HepG2 (cell line): Measurements from ENCODE around the gene ARHGEF12. TPM values are rescaled to one million over a fixed set of nuclear protein-coding genes. Genes with fewer than 3 reads are reported as not detected.
A peak's percentile ranks its signal among the peaks of the same experiment; 100 is the strongest.

ENCODE experiments used
- AGO2 ChIP-seq: fragments of 200-400 bp; formaldehyde crosslinking; optimal IDR thresholded peaks from 2 replicates; pipeline ENCODE3; 2017; ENCODE audit warnings: mild to moderate bottlenecking, low read depth, low read length, moderate library complexity
- CBFB ChIP-seq: sonication (generic); formaldehyde crosslinking; IDR thresholded peaks from 2 replicates; pipeline ENCODE4 v1.4.0; 2020; ENCODE audit warnings: missing genetic modification reagents
- FOXC1 ChIP-seq: sonication (generic); formaldehyde crosslinking; IDR thresholded peaks from 2 replicates; pipeline ENCODE4 v1.8.0; 2022; ENCODE audit warnings: mild to moderate bottlenecking, missing genetic modification reagents, borderline replicate concordance
- FOXO4 ChIP-seq: sonication (generic); formaldehyde crosslinking; conservative IDR thresholded peaks from 2 replicates; pipeline ENCODE4 v1.8.1; 2023; ENCODE audit warnings: missing genetic modification reagents
- GABPB1 ChIP-seq: IDR thresholded peaks from 2 replicates; pipeline ENCODE4 v1.6.1; 2016; ENCODE audit warnings: mild to moderate bottlenecking, missing genetic modification reagents, moderate library complexity, missing compliant biosample characterization
- GATAD2A ChIP-seq: IDR thresholded peaks from 2 replicates; pipeline ENCODE4 v1.6.1; 2016
- GLMP ChIP-seq: sonication (generic); formaldehyde crosslinking; IDR thresholded peaks from 2 replicates; pipeline ENCODE4 v1.9.0; 2021; ENCODE audit warnings: missing genetic modification reagents, mild to moderate bottlenecking, borderline replicate concordance
- GPN1 ChIP-seq: sonication (generic); formaldehyde crosslinking; IDR thresholded peaks from 2 replicates; pipeline ENCODE4 v1.5.1; 2020; ENCODE audit warnings: missing genetic modification reagents, borderline replicate concordance
- HINFP ChIP-seq: sonication (generic); formaldehyde crosslinking; IDR thresholded peaks from 2 replicates; pipeline ENCODE4 v1.4.0; 2020; ENCODE audit warnings: low read depth, mild to moderate bottlenecking, missing genetic modification reagents
- NCOA1 ChIP-seq: sonication (generic); formaldehyde crosslinking; IDR thresholded peaks from 2 replicates; pipeline ENCODE4 v1.9.0; 2021; ENCODE audit warnings: missing genetic modification reagents
- NFRKB ChIP-seq: fragments of 450-650 bp; IDR thresholded peaks from 2 replicates; pipeline ENCODE4 v1.6.1; 2017
- PHF21A ChIP-seq: sonication (generic); formaldehyde crosslinking; IDR thresholded peaks from 2 replicates; pipeline ENCODE4 v1.5.0; 2020; ENCODE audit warnings: mild to moderate bottlenecking, missing genetic modification reagents
- POGZ ChIP-seq: sonication (generic); formaldehyde crosslinking; IDR thresholded peaks from 2 replicates; pipeline ENCODE4 v1.4.0; 2020; ENCODE audit warnings: mild to moderate bottlenecking, missing genetic modification reagents
- REL ChIP-seq: sonication (generic); formaldehyde crosslinking; conservative IDR thresholded peaks from 2 replicates; pipeline ENCODE4 v1.8.0; 2022; ENCODE audit warnings: mild to moderate bottlenecking, missing genetic modification reagents, moderate library complexity
- REXO4 ChIP-seq: sonication (generic); formaldehyde crosslinking; IDR thresholded peaks from 2 replicates; pipeline ENCODE4 v1.8.0; 2022; ENCODE audit warnings: missing genetic modification reagents, mild to moderate bottlenecking, borderline replicate concordance
- SP5 ChIP-seq: IDR thresholded peaks from 2 replicates; pipeline ENCODE4 v1.6.1; 2016; ENCODE audit warnings: low read depth, borderline replicate concordance
- TBX3 ChIP-seq: fragments of 450-650 bp; IDR thresholded peaks from 2 replicates; pipeline ENCODE4 v1.6.1; 2017; ENCODE audit warnings: antibody characterized with exemption, mild to moderate bottlenecking, inconsistent platforms, borderline replicate concordance
- THAP7 ChIP-seq: sonication (generic); formaldehyde crosslinking; IDR thresholded peaks from 2 replicates; pipeline ENCODE4 v1.8.1; 2023; ENCODE audit warnings: mild to moderate bottlenecking, missing genetic modification reagents
- ZBTB34 ChIP-seq: sonication (generic); formaldehyde crosslinking; IDR thresholded peaks from 2 replicates; pipeline ENCODE4 v1.8.0; 2022; ENCODE audit warnings: mild to moderate bottlenecking, missing genetic modification reagents
- ZC3H4 ChIP-seq: sonication (generic); formaldehyde crosslinking; IDR thresholded peaks from 2 replicates; pipeline ENCODE4 v1.4.0; 2020; ENCODE audit warnings: missing genetic modification reagents, borderline replicate concordance
- ZFP36L1 ChIP-seq: sonication (generic); formaldehyde crosslinking; IDR thresholded peaks from 2 replicates; pipeline ENCODE4 v1.8.0; 2022; ENCODE audit warnings: mild to moderate bottlenecking, missing genetic modification reagents, moderate library complexity
- ZFP41 ChIP-seq: sonication (generic); formaldehyde crosslinking; IDR thresholded peaks from 2 replicates; pipeline ENCODE4 v1.4.0; 2020; ENCODE audit warnings: mild to moderate bottlenecking, missing genetic modification reagents, borderline replicate concordance
- ZFX ChIP-seq: sonication (generic); formaldehyde crosslinking; IDR thresholded peaks from 2 replicates; pipeline ENCODE4 v1.4.0; 2020; ENCODE audit warnings: mild to moderate bottlenecking, low read depth, missing genetic modification reagents, moderate library complexity
- ZNF317 ChIP-seq: sonication (generic); formaldehyde crosslinking; IDR thresholded peaks from 2 replicates; pipeline ENCODE4 v1.5.0; 2020; ENCODE audit warnings: mild to moderate bottlenecking, missing genetic modification reagents
- ZNF530 ChIP-seq: sonication (generic); formaldehyde crosslinking; IDR thresholded peaks from 2 replicates; pipeline ENCODE4 v1.5.0; 2020; ENCODE audit warnings: low read depth, mild to moderate bottlenecking, missing genetic modification reagents
- ZNF557 ChIP-seq: sonication (generic); formaldehyde crosslinking; IDR thresholded peaks from 2 replicates; pipeline ENCODE4 v1.4.0; 2020; ENCODE audit warnings: missing genetic modification reagents
- polyA plus RNA-seq, 8 experiments: library from polyadenylated mRNA; depleted of rRNA in 3 of 8; stranded (reverse) in 7 of 8; unstranded in 1 of 8; fragments of >200 nt; fragmentation: Illumina TruSeq in 4 of 8; extraction: Trizol in 4 of 8; gene quantifications; 2 replicates each; pipeline versions ENCODE4 v1.2.1 to v1.2.3, GENCODE V29; 2011 to 2016; ENCODE audit warnings: low read depth in 4 of 8, missing spikeins in 1 of 8, mixed read lengths in 1 of 8; ENCODE audit not compliant: insufficient read depth in 1 of 8
- total RNA-seq, 5 experiments: library from RNA; depleted of rRNA; stranded (reverse); fragments of >200 nt; fragmentation: Illumina TruSeq; extraction: Trizol; gene quantifications; 2 replicates each; pipeline ENCODE4 v1.2.3, GENCODE V29; 2016; ENCODE audit warnings: low read depth in 1 of 5

ARHGEF12 gene
- total and polyA plus RNA-seq, 2 of the 13 experiments (the other 11 are each of a cell fraction or from before 2014, with no cell fraction given) = 17.9 to 54.4 TPM

- TF ChIP-seq ZNF557 (CRISPR knock-in tag) = no peak
- no peak for TF ChIP-seq CBFB (CRISPR knock-in tag)
- TF ChIP-seq GLMP = no peak
- TF ChIP-seq ZFX (CRISPR knock-in tag) = no peak
- no peak for TF ChIP-seq FOXO4 (CRISPR knock-in tag)
- TF ChIP-seq POGZ (CRISPR knock-in tag) = no peak
- no peak for TF ChIP-seq AGO2
- no peak for TF ChIP-seq ZNF317
- TF ChIP-seq ZFP41 (CRISPR knock-in tag) = no peak
- TF ChIP-seq SP5 = no peak
- no peak for TF ChIP-seq REXO4 (CRISPR knock-in tag)
- no peak for TF ChIP-seq TBX3
- no peak for TF ChIP-seq ZNF530
- no peak for TF ChIP-seq HINFP (CRISPR knock-in tag)
- TF ChIP-seq GABPB1 (CRISPR knock-in tag) = no peak
- no peak for TF ChIP-seq GPN1
- no peak for TF ChIP-seq THAP7 (CRISPR knock-in tag)
- TF ChIP-seq REL (CRISPR knock-in tag) = no peak
- no peak for TF ChIP-seq NFRKB
- no peak for TF ChIP-seq GATAD2A
- TF ChIP-seq ZC3H4 (CRISPR knock-in tag) = no peak
- no peak for TF ChIP-seq ZFP36L1 (CRISPR knock-in tag)
- peak; percentile 14; the same call in 1 of the 2 replicates for TF ChIP-seq PHF21A (CRISPR knock-in tag)
- TF ChIP-seq FOXC1 (CRISPR knock-in tag) = no peak
- TF ChIP-seq NCOA1 (CRISPR knock-in tag) = no peak
- TF ChIP-seq ZBTB34 (CRISPR knock-in tag) = no peak
These were observed 1.3 kb downstream of the ARHGEF12 start (continued) for GRCh38 chr11:120337355-120338106.
